Measurements from ENCODE around the gene ADAMTS12. TPM values are rescaled to one million over a fixed set of nuclear protein-coding genes. Genes with fewer than 3 reads are reported as not detected.

ADAMTS12 gene
- total and polyA plus RNA-seq, 10 of the 15 experiments (the other 5 are each of a cell fraction or from before 2014, with no cell fraction given), result 0.11 to 35.8 (median 20.7) TPM

DNA sequence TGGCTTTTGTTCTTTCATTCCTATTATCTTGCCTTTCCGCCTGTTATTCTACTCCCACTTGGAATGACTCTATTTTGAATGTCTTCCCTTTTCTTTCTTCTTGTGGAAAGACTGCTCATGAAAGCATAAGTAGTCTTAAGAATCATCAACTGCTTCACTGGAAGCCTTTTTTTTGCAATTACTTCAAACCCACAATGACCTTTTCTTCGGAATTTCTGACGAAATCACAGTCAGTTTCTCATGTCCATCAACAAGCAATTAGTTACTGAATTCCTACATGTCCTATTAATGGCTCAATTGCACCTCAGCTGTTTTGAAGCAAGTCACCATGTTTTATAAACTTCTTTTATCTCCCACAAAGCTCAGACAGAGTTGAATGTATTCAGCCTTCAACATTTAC is 254.8 kb downstream of the ADAMTS12 start:
- SMC1A ChIA-PET (ENCODE audit: uncharacterized antibody, unreplicated experiment), result interaction anchor here (1.0 to 2.2 kb wide), 4 partner anchors 12 to 298 kb away, joined by 4 to 9 read pairs (median 4); partner anchors contain the start of gene RXFP3
- DNase-seq (ENCODE audit: low read depth, low spot score) (no peak), FAIRE-seq (no peak), ATAC-seq (no peak)
- Histone ChIP-seq H3K79me2 (ENCODE audit: control insufficient read depth, insufficient read depth, low read length) (no peaks in the 10 kb centered on the region), H3K4me3 (no peak overlapping the region), H3K4me1 (ENCODE audit: control insufficient read depth, insufficient read depth, low read length) (peaks cover 7% of the 10 kb centered on the region; the same call in 1 of the 2 replicates), H4K20me1 (ENCODE audit: control insufficient read depth, insufficient read depth) (no peaks in the 10 kb centered on the region), H3K27ac (ENCODE audit: control insufficient read depth, insufficient read depth) (no peak overlapping the region), H3K36me3 (ENCODE audit: control insufficient read depth in 2 of 2, insufficient read depth in 2 of 2, low read length in 1 of 2) (no peaks in the 10 kb centered on the region), H2AFZ (ENCODE audit: control insufficient read depth, low read depth, low read length) (no peak overlapping the region), H3K9ac (ENCODE audit: control insufficient read depth, insufficient read depth, low read length) (no peak overlapping the region), H3K27me3 (replicated peaks in 1 of 2; ENCODE audit: control insufficient read depth in 2 of 2, insufficient read depth in 2 of 2, low read length in 1 of 2) (no peaks in the 10 kb centered on the region), H3K9me3 (replicated peaks; ENCODE audit: control insufficient read depth, insufficient read depth, low read length) (no peaks in the 10 kb centered on the region), H3K4me2 (ENCODE audit: control insufficient read depth, insufficient read depth) (no peak overlapping the region)
- RAD21 ChIA-PET (ENCODE audit: unreplicated experiment), result interaction anchor here (1.9 to 3.7 kb wide), 2 partner anchors 39 to 298 kb away, joined by 5 to 17 read pairs; no protein-coding TSS in a partner anchor
- no TSS peak for BruUV-seq (replicated peaks)
- WGBS (ENCODE audit: insufficient coverage, insufficient replicate concordance, low lambda C conversion rate, missing lambda C conversion rate), result 61% methylated on average over 3 of the region's 3 CpGs
- CTCF ChIA-PET, result interaction anchor here (0.7 to 3.1 kb wide), 5 partner anchors 12 to 298 kb away, joined by 3 to 15 read pairs (median 3); no protein-coding TSS in a partner anchor
- POLR2A ChIA-PET, result no interaction called here
- in situ Hi-C loops (cut with MboI), result no loop called here
- intact Hi-C loops (cut with micrococcal nuclease; ENCODE audit: unreplicated experiment), result no loop called here
- no peak for TF ChIP-seq CHD2 (IDR thresholded peaks at IDR 0.05; ENCODE audit: borderline replicate concordance, low read depth, low read length)
- TF ChIP-seq ATF3 (IDR thresholded peaks at IDR 0.05; ENCODE audit: borderline replicate concordance, extremely low read depth, low read depth, low read length), result no peak
- no peak for TF ChIP-seq FOS (IDR thresholded peaks at IDR 0.05; ENCODE audit: borderline replicate concordance, extremely low read depth, insufficient read length)
- TF ChIP-seq, protein P1, sequence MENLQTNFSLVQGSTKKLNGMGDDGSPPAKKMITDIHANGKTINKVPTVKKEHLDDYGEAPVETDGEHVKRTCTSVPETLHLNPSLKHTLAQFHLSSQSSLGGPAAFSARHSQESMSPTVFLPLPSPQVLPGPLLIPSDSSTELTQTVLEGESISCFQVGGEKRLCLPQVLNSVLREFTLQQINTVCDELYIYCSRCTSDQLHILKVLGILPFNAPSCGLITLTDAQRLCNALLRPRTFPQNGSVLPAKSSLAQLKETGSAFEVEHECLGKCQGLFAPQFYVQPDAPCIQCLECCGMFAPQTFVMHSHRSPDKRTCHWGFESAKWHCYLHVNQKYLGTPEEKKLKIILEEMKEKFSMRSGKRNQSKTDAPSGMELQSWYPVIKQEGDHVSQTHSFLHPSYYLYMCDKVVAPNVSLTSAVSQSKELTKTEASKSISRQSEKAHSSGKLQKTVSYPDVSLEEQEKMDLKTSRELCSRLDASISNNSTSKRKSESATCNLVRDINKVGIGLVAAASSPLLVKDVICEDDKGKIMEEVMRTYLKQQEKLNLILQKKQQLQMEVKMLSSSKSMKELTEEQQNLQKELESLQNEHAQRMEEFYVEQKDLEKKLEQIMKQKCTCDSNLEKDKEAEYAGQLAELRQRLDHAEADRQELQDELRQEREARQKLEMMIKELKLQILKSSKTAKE (IDR thresholded peaks at IDR 0.05; ENCODE audit: low read depth, poor library complexity, severe bottlenecking), result no peak
- no peak for TF ChIP-seq DPF2 (IDR thresholded peaks at IDR 0.05)
- TF ChIP-seq, protein P2, sequence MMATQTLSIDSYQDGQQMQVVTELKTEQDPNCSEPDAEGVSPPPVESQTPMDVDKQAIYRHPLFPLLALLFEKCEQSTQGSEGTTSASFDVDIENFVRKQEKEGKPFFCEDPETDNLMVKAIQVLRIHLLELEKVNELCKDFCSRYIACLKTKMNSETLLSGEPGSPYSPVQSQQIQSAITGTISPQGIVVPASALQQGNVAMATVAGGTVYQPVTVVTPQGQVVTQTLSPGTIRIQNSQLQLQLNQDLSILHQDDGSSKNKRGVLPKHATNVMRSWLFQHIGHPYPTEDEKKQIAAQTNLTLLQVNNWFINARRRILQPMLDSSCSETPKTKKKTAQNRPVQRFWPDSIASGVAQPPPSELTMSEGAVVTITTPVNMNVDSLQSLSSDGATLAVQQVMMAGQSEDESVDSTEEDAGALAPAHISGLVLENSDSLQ (IDR thresholded peaks at IDR 0.05), result no peak
- no peak for TF ChIP-seq TBL1XR1 (IDR thresholded peaks at IDR 0.05; ENCODE audit: low read depth, low read length)
- TF ChIP-seq BRCA1 (IDR thresholded peaks at IDR 0.05; ENCODE audit: low read depth, low read length), result no peak
- no peak for TF ChIP-seq RAD51 (IDR thresholded peaks at IDR 0.05)
- no peak for TF ChIP-seq PAX8 (IDR thresholded peaks at IDR 0.05)
- TF ChIP-seq, protein P3, sequence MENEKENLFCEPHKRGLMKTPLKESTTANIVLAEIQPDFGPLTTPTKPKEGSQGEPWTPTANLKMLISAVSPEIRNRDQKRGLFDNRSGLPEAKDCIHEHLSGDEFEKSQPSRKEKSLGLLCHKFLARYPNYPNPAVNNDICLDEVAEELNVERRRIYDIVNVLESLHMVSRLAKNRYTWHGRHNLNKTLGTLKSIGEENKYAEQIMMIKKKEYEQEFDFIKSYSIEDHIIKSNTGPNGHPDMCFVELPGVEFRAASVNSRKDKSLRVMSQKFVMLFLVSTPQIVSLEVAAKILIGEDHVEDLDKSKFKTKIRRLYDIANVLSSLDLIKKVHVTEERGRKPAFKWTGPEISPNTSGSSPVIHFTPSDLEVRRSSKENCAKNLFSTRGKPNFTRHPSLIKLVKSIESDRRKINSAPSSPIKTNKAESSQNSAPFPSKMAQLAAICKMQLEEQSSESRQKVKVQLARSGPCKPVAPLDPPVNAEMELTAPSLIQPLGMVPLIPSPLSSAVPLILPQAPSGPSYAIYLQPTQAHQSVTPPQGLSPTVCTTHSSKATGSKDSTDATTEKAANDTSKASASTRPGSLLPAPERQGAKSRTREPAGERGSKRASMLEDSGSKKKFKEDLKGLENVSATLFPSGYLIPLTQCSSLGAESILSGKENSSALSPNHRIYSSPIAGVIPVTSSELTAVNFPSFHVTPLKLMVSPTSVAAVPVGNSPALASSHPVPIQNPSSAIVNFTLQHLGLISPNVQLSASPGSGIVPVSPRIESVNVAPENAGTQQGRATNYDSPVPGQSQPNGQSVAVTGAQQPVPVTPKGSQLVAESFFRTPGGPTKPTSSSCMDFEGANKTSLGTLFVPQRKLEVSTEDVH (IDR thresholded peaks at IDR 0.05; ENCODE audit: low read depth, partially characterized antibody), result no peak
- TF ChIP-seq, protein P4, sequence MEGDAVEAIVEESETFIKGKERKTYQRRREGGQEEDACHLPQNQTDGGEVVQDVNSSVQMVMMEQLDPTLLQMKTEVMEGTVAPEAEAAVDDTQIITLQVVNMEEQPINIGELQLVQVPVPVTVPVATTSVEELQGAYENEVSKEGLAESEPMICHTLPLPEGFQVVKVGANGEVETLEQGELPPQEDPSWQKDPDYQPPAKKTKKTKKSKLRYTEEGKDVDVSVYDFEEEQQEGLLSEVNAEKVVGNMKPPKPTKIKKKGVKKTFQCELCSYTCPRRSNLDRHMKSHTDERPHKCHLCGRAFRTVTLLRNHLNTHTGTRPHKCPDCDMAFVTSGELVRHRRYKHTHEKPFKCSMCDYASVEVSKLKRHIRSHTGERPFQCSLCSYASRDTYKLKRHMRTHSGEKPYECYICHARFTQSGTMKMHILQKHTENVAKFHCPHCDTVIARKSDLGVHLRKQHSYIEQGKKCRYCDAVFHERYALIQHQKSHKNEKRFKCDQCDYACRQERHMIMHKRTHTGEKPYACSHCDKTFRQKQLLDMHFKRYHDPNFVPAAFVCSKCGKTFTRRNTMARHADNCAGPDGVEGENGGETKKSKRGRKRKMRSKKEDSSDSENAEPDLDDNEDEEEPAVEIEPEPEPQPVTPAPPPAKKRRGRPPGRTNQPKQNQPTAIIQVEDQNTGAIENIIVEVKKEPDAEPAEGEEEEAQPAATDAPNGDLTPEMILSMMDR (IDR thresholded peaks at IDR 0.05 in 2 of 3, conservative IDR thresholded peaks at IDR 0.05 in 1 of 3; ENCODE audit: control insufficient read depth in 2 of 3, extremely low read depth in 1 of 3, insufficient read depth in 1 of 3, low read depth in 3 of 3, low read length in 3 of 3), result no peak
